MCF 10A (cell line): ENCODE measurements around the gene PRELP. TPM values are rescaled to one million over a fixed set of nuclear protein-coding genes. Genes with fewer than 3 reads are reported as not detected.

Experiments used
- BruUV-seq: library from RNA; stranded (reverse); fragments of 400-500 nt; replicated peaks from 2 replicates; lab custom pipeline; 2021; lab: Mats Ljungman, UMichigan
- CTCF ChIA-PET: fragments of 300-600 bp; sonication (Branson Sonifier 250); formaldehyde crosslinking; extraction: SDS; loops from one replicate; lab custom pipeline; 2021; ENCODE audit warnings: antibody characterized with exemption, inconsistent platforms; lab: Yijun Ruan, JAX
- POLR2A ChIA-PET: fragments of 300-600, 350-650 bp; sonication (Branson Sonifier 250); formaldehyde crosslinking; extraction: SDS; loops from one replicate; lab custom pipeline; 2020; ENCODE audit warnings: antibody characterized with exemption, inconsistent platforms; lab: Yijun Ruan, JAX
- DNase-seq: peaks from one replicate; pipeline ENCODE4 v3.0.0-alpha.2; 2018; ENCODE audit not compliant: unreplicated experiment
- H3K27ac Mint-ChIP-seq: one replicate; pipeline ENCODE4 v1.8.0; 2022; ENCODE audit warnings: mild to moderate bottlenecking, low read depth, mixed read lengths; ENCODE audit not compliant: unreplicated experiment
- H3K27me3 Mint-ChIP-seq: one replicate; pipeline ENCODE4 v1.8.0; 2022; ENCODE audit warnings: mixed read lengths; ENCODE audit not compliant: insufficient read depth, unreplicated experiment
- H3K36me3 Mint-ChIP-seq: one replicate; pipeline ENCODE4 v1.8.0; 2022; ENCODE audit warnings: mild to moderate bottlenecking, moderate library complexity, mixed read lengths; ENCODE audit not compliant: insufficient read depth, unreplicated experiment
- H3K4me1 Mint-ChIP-seq: one replicate; pipeline ENCODE4 v1.8.0; 2022; ENCODE audit warnings: mixed read lengths; ENCODE audit not compliant: insufficient read depth, unreplicated experiment
- H3K4me3 Mint-ChIP-seq: one replicate; pipeline ENCODE4 v1.8.0; 2022; ENCODE audit warnings: mild to moderate bottlenecking, moderate library complexity, mixed read lengths; ENCODE audit not compliant: unreplicated experiment
- H3K9me3 Mint-ChIP-seq: one replicate; pipeline ENCODE4 v1.8.0; 2022; ENCODE audit warnings: mixed read lengths; ENCODE audit not compliant: unreplicated experiment
- CTCF ChIP-seq: fragments of 200-600 bp; IDR thresholded peaks from one replicate; pipeline ENCODE4 v1.8.0; 2022; ENCODE audit warnings: antibody characterized with exemption, mild to moderate bottlenecking; ENCODE audit not compliant: unreplicated experiment
- intact Hi-C: fragments of 100-400 bp; cut with micrococcal nuclease; formaldehyde crosslinking; loops from 2 replicates; pipeline ENCODE4 v1.14.1; 2022
- total RNA-seq: library from RNA; stranded (reverse); gene quantifications from 2 replicates; pipeline ENCODE4 v1.2.3, GENCODE V29; 2022

Gene PRELP
- total RNA-seq, 1 experiment from 2014 or later: not detected

GRCh38 chr1:203473781-203474305, 1.8 kb upstream of the PRELP start:
- no peak overlapping the region for H3K4me3 Mint-ChIP-seq
- H3K27me3 Mint-ChIP-seq: peaks cover 55% of the 10 kb centered on the region
- no TSS peak for BruUV-seq
- H3K4me1 Mint-ChIP-seq: peaks cover 5% of the 10 kb centered on the region
- H3K27ac Mint-ChIP-seq: no peak overlapping the region
- POLR2A ChIA-PET: no interaction called here
- CTCF ChIA-PET: interaction anchor here (0.6 to 38.6 kb wide), 6 partner anchors 9 to 333 kb away, joined by 3 to 981 read pairs (median 4); no protein-coding TSS in a partner anchor
- no peak for TF ChIP-seq CTCF
- H3K36me3 Mint-ChIP-seq: no peaks in the 10 kb centered on the region
- no peaks in the 10 kb centered on the region for H3K9me3 Mint-ChIP-seq
- intact Hi-C loops: no loop called here
- no peak for DNase-seq

GRCh38 chr1:203476216-203476814, 709 bp downstream of the PRELP start:
- no peak for DNase-seq
- POLR2A ChIA-PET: interaction anchor here (0.7 to 1.3 kb wide), 2 partner anchors 10 to 141 kb away, joined by 3 read pairs; no protein-coding TSS in a partner anchor
- CTCF ChIA-PET: interaction anchor here (0.6 to 38.6 kb wide), 12 partner anchors 11 to 209 kb away, joined by 3 to 981 read pairs (median 4); no protein-coding TSS in a partner anchor
- Mint-ChIP-seq H3K4me1 (peaks cover 16% of the 10 kb centered on the region), H3K36me3 (no peaks in the 10 kb centered on the region), H3K9me3 (no peaks in the 10 kb centered on the region), H3K27me3 (peaks cover 55% of the 10 kb centered on the region), H3K4me3 (no peak overlapping the region), H3K27ac (no peak overlapping the region)
- no TSS peak for BruUV-seq
- intact Hi-C loops: no loop called here
- no peak for TF ChIP-seq CTCF

GRCh38 chr1:203477748-203478147, 2.1 kb downstream of the PRELP start:
- TF ChIP-seq CTCF: no peak
- Mint-ChIP-seq H3K9me3 (no peaks in the 10 kb centered on the region), H3K4me3 (no peak overlapping the region), H3K4me1 (peaks cover 20% of the 10 kb centered on the region), H3K36me3 (no peaks in the 10 kb centered on the region), H3K27ac (no peak overlapping the region), H3K27me3 (peaks cover 45% of the 10 kb centered on the region)
- ChIA-PET POLR2A (interaction anchor here (0.5 to 0.9 kb wide), 3 partner anchors 11 to 212 kb away, joined by 3 to 5 read pairs (median 3); no protein-coding TSS in a partner anchor), CTCF (interaction anchor here (0.5 to 38.6 kb wide), 16 partner anchors 9 to 652 kb away, joined by 3 to 981 read pairs (median 3); no protein-coding TSS in a partner anchor)
- DNase-seq: no peak
- intact Hi-C loops: no loop called here
- BruUV-seq: no TSS peak

- CTCF ChIA-PET: interaction anchor here (0.5 to 38.6 kb wide), 15 partner anchors 9 to 651 kb away, joined by 3 to 981 read pairs (median 3); no protein-coding TSS in a partner anchor
Measured at GRCh38 chr1:203478231-203478630, 2.6 kb downstream of the PRELP start.

More at GRCh38 chr1:203478231-203478630, 2.6 kb downstream of the PRELP start:
- DNase-seq: no peak
- Mint-ChIP-seq H3K27me3 (peaks cover 41% of the 10 kb centered on the region), H3K9me3 (no peaks in the 10 kb centered on the region), H3K36me3 (no peaks in the 10 kb centered on the region), H3K4me3 (no peak overlapping the region), H3K4me1 (peaks cover 20% of the 10 kb centered on the region), H3K27ac (no peak overlapping the region)
- intact Hi-C loops: no loop called here
- POLR2A ChIA-PET: interaction anchor here (0.9 kb wide), 1 partner anchor 11 kb away, joined by 5 read pairs; no protein-coding TSS in a partner anchor
- no TSS peak for BruUV-seq
- TF ChIP-seq CTCF: no peak
